ENCODE results near the gene OLIG2.

Gene OLIG2

GRCh38 chr21:33025489-33026442 lies at the start of gene OLIG2:
OLIG2 (plus strand) TSS chr21:33025935; CDS start chr21:33026863, 928 bp downstream.
- no peak for TF ChIP-seq CTCF (IDR thresholded peaks at IDR 0.05; ENCODE audit: borderline replicate concordance, insufficient read depth, low read depth, low read length)
- H3K4me3 ChIP-seq (ENCODE audit: low read depth, low read length): no peak within 1 kb of the TSS

GRCh38 chr21:32976791-32977190 lies 48.9 kb upstream of the OLIG2 start:
- no peak for TF ChIP-seq CTCF (IDR thresholded peaks at IDR 0.05; ENCODE audit: borderline replicate concordance, insufficient read depth, low read depth, low read length)
- H3K4me3 ChIP-seq (ENCODE audit: low read depth, low read length): no peak overlapping the region

- no peak for TF ChIP-seq CTCF (IDR thresholded peaks at IDR 0.05; ENCODE audit: borderline replicate concordance, insufficient read depth, low read depth, low read length)
Measured at GRCh38 chr21:32977216-32977615, 48.5 kb upstream of the OLIG2 start.

GRCh38 chr21:32978331-32979270 lies 47.1 kb upstream of the OLIG2 start:
- TF ChIP-seq CTCF (IDR thresholded peaks at IDR 0.05; ENCODE audit: borderline replicate concordance, insufficient read depth, low read depth, low read length): no peak
- no peak overlapping the region for H3K4me3 ChIP-seq (ENCODE audit: low read depth, low read length)

More at GRCh38 chr21:32977216-32977615, 48.5 kb upstream of the OLIG2 start:
- no peak overlapping the region for H3K4me3 ChIP-seq (ENCODE audit: low read depth, low read length)

GRCh38 chr21:32979598-32980268 lies 46.0 kb upstream of the OLIG2 start:
- no peak overlapping the region for H3K4me3 ChIP-seq (ENCODE audit: low read depth, low read length)
- TF ChIP-seq CTCF (IDR thresholded peaks at IDR 0.05; ENCODE audit: borderline replicate concordance, insufficient read depth, low read depth, low read length): no peak

- no peak overlapping the region for H3K4me3 ChIP-seq (ENCODE audit: low read depth, low read length)
- no peak for TF ChIP-seq CTCF (IDR thresholded peaks at IDR 0.05; ENCODE audit: borderline replicate concordance, insufficient read depth, low read depth, low read length)
Measured at GRCh38 chr21:32981096-32981495, 44.6 kb upstream of the OLIG2 start.

All from GM12875 (cell line).